CD4-positive, alpha-beta T cell treated with Interferon gamma for 1 hour (primary cell): ENCODE results near the gene TMEM151A.
"Not testable (repeated sequence)": the region's sequence is repeated elsewhere in the genome, so short reads cannot be mapped to it uniquely, and the experiment has no call there.

Source experiments
- DNase-seq: peaks from one replicate; pipeline ENCODE4 v3.0.0-alpha.2; 2020

Gene TMEM151A

DNA sequence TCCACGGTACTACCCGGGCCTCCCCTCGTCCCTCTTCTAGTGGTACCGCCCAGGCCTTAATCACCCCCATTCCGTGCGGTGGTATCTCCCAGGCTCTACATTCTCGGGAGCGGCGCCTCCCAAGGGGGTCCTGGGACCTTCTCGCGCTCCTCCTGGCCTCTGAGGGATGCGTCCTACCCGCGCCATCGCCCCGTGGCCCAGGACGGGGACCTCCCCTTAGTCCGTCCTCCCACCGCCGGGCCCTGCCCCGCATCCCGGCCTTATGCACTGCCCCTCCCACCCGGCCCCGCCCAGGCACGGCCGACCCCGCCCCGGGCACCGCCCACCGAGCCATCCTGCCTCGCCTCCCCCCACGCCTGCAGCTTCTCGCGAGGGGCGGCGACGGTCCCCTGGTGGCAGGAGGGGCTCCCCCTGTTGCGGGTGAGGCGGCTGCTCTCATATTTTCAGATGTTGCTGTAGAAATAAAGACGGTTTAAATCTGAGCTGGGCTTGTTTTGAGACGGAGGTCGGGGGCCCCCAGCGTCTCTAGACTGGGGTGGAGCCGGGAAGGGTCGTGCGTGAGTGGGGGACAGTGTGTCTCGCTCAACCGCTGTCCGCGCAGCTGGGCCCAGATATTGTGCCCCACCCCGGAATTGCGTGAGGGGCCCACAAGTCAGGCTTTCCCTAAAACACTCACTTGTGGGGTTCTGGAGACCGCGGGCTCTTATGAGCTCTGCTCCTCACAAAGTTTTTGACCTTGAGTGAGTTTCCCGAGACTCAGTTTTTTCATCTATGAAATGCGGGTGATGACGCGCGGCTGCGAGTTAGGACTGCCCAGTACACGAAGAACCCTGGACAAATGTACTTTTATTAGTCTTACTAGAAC is 24.1 kb upstream of the TMEM151A start:
- DNase-seq, result peak; percentile 85

DNA sequence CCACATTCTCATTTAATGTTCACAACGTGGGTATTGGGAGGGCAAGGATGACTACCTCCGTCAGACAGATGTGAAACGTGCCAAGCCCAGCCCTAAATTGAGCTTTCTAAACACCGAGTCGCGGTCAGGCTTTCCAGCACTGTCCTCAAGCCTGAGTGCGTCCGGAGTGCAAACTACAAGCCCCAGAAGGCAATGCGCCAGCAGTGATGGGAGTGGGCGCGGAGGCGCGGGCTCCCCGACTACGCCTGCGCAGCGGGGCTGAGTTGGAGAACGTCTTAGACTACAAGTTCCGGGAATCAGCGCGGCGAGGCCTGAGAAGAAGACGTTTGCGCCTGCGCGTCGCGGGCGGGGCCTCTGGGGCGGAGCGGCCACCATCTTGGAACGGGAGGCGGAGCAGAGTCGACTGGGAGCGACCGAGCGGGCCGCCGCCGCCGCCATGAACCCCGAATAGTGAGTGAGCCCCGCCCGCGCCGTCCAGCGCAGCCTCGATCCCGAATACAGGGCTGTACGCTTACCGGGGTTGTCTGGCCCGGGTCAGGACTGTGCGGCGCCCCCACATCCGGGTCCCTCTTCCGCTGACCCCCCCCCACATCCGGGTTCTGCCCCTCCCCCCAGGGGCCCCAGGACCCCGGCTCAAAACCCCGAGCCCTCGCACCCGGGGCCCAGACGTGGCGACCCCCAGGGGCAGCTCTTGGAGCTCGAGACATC is 23.3 kb upstream of the TMEM151A start, which contains the start of gene RAB1B:
Gene RAB1B, plus strand, starts transcription at position 396 of the 708 bp plus-strand sequence. Its CDS starts 41 bp downstream, at position 437.
- DNase-seq, result peak; percentile 100

DNA sequence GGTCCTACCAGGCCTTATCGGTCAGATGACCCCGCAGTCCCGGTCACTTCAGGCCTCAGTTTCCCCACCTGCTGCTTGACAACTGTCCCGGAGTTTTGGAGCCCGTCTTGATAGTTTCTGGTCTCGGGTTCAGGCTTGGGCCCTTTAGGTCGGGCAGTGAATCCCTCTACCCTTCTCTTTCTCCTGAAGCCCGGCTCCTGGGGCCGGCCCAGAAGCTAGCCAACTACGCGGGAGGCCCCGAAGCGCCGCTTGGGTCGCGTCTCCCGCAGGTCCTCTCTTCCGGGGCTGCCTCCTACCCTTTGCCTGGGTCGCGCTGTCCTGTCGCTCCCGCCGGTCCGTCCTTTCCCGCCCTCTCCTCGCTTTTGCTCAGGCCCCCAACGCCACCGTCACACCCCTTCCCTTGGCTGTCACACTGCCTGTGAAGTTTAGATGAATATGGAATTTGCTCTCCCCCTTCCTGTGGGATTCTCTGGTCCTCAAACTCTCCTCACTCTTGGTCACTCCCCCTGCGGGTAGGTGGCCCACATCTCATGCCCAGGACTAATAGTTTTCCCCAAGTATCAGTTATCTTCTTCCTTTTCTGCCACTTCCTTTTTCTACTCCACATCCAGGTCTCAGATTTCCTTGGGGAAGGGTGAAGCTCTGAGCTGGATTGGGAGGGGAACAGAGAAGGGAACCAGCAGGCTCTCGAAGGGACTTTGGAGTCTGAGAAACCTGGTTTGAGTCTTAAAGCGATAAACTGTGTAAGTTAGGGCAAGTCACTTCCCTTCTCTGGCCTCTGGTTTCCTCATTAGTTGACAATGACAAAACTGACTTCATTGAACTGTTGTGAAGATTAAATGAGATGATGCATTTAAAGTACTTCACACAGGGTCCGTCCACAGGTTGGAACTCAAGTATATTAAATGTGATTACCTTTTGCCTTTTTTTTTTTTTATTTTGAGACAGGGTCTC is 22.5 kb upstream of the TMEM151A start:
- DNase-seq, result no peak

DNA sequence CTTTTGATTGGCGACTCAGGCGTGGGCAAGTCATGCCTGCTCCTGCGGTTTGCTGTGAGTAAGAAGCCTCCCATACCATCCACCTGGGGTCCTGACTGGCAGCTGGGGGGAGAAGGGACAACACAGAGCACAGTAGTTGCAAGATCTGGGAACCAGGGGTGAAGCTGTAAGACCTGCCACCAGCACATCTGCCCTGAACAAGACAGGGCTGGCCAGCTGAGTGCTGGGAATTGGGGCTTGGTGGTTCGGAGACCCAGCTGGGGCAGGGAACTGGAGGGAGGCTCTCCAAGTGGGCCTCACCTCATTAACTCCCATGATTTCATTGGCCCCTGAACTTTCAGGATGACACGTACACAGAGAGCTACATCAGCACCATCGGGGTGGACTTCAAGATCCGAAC is 19.9 kb upstream of the TMEM151A start:
- no peak for DNase-seq

DNA sequence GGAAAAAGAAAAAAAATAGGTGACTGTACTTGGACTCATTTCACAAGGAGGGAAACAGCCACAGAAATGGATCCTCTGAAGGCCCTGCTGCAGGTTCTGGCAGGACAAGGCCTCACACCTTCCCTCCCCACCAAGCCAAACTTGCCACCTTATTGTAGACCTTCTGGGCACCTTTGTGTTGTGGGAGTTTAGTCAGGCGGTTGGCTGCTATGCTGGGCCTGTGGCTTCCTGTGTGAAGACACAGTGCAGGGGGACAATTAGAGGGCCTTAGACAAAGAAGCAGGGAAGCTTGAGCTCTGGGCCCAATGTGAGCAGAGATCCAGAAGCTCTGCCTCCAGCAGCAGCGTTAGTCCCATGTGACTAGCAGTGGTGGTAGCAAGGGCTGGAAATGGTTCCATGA is 19.1 kb upstream of the TMEM151A start:
- DNase-seq, result peak; percentile 39

DNA sequence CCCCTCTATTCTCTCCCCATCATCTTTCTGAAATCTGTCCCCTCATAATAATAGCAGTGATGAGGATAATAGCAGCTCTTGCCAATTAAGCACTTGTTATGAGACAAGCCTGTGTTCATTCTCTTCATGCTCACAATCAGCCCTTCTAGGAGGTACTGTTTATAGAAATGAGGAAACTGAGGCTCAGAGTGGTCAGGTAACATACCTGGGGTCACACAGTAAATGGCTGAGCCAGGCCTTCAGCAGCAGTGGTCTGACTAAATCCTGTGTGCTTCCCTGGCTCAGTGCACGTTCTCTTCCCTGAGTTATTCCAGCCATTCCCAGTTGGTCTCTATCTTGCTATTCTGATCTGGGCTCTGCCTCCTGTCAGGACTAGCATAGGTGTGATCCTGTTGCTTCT is 17.5 kb upstream of the TMEM151A start:
- DNase-seq, result no peak

DNA sequence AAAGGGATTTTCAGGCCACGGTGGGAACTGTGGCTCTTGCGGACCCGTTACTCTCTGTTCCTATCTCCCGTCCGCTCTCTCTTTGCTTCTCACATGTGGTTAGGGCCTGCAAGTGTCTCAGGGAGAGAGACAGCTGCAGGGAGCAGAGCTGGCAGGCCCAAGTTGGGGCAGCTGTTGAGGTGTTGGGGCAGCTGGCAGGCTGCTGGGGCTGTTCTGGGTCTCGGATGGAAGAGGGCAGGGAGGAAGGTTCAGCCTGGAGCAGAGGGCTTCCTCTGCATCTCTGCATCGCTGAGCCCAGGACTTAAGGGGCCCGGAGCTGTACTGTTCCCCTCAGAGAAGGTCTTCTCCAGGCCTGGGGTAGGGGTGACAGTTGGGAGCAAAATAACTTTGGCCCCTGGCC is 16.3 kb upstream of the TMEM151A start:
- DNase-seq, result no peak

DNA sequence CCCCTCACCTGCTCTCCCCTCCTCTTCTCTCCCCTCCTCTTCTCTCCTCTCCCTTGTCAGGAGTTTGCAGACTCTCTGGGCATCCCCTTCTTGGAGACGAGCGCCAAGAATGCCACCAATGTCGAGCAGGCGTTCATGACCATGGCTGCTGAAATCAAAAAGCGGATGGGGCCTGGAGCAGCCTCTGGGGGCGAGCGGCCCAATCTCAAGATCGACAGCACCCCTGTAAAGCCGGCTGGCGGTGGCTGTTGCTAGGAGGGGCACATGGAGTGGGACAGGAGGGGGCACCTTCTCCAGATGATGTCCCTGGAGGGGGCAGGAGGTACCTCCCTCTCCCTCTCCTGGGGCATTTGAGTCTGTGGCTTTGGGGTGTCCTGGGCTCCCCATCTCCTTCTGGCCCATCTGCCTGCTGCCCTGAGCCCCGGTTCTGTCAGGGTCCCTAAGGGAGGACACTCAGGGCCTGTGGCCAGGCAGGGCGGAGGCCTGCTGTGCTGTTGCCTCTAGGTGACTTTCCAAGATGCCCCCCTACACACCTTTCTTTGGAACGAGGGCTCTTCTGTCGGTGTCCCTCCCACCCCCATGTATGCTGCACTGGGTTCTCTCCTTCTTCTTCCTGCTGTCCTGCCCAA is 15.6 kb upstream of the TMEM151A start:
- DNase-seq, result no peak

DNA sequence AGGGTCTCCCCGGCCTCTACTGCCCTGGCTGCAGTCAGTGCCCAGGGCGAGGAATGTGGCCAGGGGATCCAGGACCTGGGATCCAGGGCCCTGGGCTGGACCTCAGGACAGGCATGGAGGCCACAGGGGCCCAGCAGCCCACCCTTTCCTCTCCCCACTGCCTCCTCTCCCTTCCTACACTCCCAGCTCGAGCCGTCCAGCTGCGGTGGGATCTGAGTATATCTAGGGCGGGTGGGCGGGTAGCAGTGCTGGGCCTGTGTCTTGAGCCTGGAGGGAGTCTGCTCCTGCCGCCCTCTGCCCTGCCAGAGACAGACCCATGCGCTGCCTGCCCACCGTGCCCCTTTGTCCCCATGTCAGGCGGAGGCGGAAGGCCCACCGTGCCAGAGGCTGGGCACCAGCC is 15.1 kb upstream of the TMEM151A start:
- not testable (repeated sequence) for DNase-seq

DNA sequence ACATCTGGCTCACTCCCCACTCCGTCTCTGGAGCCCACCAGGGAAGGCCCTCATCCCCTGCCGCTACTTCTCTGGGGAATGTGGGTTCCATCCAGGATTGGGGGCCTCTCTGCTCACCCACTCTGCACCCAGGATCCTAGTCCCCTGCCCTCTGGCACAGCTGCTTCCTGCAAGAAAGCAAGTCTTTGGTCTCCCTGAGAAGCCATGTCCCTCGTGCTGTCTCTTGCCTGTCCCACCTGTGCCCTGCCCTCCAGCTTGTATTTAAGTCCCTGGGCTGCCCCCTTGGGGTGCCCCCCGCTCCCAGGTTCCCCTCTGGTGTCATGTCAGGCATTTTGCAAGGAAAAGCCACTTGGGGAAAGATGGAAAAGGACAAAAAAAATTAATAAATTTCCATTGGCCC is 14.6 kb upstream of the TMEM151A start:
- DNase-seq, result not testable (repeated sequence)

DNA sequence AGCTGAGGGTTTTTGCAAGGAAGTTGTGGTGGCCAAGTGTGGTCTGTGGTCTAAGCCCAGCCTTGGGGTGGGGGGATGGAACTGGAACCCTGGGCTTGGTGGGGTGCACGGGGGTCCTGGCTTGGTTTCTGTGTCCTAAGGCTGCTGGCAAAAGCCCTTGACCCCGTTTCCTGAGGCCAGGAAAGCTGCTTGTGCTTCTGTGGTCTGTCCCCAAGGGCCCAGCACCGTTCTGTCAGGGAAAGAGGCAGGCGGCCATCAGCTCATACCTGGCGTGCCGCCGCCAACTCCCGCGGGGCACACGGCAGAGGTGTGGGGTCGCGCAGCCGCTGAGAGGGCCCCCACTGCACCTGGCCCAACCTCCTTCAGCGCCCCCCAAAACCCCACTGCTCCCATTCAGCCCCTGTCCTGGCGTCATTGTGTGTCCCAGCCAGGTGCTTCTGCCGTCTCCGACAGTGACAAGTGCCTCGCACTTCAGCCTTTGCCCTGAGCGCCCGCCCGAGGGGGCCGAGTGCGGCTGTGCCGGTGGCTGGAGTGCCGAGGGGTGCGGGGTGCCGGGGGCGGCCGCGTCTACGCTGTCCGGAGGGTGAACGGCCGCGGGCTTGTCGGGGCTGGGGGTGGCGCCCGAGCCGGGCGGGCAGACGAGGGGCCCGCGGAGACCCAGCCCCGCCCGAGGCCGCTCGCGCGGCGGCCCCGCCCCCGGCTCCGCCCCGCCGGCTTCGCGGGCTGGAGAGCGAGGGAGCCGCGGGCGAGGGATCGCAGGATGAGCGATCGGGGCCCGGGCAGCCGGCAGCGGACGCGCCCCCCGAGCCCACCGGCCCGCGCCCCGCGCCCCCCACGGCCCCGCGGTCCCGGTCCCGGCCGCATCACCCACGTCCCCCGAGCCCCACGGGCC is 14.0 kb upstream of the TMEM151A start, which contains the start of gene CNIH2:
Gene CNIH2, plus strand, starts transcription at position 705 of the 892 bp plus-strand sequence. CDS start 282 bp downstream, outside the sequence.
- peak; percentile 35 for DNase-seq

DNA sequence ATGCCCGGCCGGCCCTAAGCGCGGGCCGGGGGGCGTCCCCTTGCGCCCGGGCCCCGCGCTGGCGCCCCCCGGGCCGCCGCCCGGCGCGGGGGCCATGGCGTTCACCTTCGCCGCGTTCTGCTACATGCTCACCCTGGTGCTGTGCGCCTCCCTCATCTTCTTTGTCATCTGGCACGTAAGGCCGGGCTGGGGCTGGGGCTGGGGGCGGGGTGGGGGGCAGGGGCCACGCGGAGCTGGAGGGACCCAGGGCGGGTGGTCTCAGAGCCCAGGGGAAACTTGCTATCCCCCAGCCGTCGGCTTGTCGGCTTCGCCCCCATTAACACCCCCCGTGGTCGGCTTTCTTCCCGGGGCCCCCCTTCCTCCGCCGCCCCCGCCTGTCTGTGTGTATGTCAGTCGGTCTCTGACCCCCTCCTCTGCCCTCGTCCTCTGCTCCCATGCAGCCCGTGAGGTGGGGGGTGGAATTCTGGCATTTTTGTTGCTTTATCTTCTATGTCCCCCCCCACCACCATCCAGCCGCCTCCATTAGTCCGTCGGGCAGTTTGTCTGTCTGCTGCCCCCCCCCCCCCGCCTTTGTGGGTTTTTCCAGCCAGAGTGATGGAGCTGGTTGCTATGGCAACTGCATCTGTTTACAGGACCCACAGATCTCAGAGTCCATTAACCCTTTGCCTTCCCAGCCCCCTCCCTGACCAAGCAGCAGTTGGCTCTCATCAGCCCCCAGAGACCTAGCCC is 13.2 kb upstream of the TMEM151A start:
- DNase-seq, result peak; percentile 48

DNA sequence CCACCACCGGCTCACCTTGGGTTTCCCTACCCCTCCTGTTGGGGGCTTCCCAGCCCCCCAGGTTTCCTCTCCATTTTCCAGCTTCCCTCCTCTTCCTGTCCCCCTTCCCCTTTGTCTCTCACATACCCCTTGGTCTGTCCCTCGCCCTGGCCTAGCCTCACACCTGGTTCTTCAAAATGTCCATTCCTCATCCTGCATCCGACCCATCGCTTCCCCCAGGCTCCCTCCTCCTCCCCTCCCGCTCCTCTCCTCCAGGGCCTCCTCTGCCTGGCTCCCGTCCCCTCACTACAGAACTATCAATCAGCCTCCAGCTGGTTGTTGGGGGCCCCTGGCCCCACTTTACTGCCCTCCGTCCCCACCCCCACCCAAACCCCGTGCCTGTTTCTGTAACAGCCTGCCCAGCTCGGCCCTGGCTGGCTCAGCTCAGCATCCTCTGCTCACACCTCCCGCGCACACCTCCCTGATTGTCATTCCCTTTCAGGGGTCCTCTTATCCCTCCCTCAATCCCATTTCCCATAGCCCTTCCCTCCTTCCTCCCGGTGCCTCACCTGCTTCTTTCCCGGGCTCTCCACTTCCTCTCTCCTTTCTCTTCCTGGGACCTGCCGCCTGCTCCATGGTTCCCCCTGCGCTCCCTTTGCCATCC is 12.5 kb upstream of the TMEM151A start:
- no peak for DNase-seq

DNA sequence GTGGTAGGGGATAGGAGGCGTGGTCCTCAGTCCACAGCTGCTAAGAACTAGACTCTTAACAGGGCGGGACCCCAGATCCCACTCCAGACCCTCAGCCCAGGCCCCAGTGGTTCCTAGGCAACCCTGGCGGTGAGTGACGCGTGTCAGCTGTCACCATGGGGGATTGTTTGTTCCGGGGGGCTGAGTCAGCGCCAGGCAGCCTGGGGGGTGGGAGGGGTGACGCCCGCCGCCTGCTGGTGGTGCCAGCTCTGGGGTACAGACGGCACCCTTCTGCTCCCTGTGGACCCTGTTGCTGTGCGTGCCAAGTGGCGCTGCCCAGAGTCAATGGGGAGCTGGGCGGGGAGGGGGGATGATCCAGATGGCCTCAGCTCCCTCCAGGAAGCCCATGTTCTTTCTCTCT is 11.3 kb upstream of the TMEM151A start:
- DNase-seq, result no peak

DNA sequence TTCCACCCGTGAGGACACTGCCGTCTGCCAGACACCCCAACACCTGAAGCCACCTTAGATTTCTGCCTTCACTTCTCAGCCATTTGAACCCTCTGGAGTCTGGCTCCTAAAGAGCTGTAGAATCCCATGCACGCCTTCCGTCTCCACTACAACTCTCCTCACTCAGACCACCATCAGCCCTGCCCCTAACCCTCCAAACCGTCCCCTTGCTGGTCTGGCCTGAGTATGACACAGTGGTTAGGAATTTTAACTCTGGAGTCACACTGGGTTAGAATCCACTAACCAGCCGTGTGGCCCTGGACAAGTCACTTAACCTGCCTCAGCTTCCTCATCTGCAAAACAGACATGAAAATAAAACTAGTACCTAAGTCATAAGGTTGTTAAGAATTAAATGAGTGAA is 10.7 kb upstream of the TMEM151A start:
- no peak for DNase-seq

DNA sequence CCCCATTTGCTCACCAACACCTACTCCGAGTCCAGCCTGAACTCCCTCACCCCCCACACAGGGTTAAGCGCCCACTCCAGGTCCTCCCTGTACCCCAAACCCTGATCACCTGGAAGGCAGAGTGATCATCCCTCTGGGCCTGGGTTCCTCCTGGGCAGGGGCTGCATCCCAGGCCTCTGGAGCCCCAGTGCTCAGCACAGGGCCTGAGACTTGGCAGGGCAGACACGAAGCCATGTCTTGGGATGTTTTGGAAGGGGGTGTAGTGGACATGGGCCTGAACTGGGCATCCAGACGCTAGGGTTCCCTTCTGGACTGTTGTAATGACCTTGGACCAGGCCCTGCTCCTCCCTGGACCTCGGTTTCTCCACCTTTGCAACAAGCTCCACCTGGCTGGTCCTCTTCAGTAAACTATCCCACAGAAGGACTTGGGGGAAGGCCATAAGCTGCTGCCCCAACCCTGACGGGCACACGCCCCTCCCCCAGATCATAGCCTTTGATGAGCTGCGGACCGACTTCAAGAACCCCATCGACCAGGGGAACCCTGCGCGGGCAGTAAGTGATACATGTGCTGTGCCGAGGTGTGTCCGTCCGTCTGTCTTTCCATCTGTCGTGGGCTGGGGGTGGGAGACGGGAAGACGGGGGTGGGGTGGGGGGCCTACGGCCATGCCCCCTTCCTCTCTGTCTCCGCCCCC is 9.8 kb upstream of the TMEM151A start:
- DNase-seq, result no peak

DNA sequence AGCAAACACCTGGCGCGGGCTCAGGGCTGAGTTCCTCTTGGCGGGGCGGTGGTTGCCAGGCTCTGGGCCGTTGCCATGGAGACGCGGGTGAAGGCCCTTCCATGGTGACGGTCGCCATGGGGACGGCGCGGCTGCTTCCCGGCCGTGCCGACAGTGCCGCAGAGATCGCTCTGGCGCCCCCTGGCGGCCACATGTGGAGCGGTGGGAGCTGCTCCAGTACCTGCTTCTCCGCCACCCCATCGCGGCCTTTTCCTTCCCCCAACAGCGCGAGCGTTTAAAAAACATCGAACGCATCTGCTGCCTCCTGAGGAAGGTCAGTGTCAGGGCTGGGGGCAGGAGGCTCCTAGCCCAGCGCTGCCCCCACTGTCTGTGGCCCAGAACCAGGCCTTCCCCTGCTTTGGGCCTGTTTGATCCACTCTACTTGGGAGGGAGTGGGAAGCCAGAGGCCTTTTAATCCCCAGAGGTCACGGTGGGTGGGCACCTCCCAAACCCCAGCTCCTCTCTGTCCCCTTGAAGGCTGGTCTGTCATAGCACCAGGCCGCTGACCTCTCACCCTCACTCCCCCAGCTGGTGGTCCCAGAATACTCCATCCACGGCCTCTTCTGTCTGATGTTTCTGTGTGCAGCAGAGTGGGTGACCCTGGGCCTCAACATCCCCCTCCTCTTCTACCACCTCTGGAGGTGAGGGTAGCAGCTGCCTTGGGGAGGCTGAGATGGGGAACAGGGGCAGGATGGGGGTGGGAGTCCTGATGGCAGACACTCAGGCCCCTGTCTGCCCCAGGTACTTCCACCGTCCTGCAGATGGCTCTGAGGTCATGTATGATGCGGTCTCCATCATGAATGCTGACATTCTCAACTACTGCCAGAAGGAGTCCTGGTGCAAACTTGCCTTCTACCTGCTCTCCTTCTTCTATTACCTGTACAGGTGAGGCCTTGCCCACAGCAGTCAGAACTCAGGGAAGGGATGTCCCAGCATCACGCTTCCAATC is 8.9 kb upstream of the TMEM151A start:
- peak; percentile 100 for DNase-seq

DNA sequence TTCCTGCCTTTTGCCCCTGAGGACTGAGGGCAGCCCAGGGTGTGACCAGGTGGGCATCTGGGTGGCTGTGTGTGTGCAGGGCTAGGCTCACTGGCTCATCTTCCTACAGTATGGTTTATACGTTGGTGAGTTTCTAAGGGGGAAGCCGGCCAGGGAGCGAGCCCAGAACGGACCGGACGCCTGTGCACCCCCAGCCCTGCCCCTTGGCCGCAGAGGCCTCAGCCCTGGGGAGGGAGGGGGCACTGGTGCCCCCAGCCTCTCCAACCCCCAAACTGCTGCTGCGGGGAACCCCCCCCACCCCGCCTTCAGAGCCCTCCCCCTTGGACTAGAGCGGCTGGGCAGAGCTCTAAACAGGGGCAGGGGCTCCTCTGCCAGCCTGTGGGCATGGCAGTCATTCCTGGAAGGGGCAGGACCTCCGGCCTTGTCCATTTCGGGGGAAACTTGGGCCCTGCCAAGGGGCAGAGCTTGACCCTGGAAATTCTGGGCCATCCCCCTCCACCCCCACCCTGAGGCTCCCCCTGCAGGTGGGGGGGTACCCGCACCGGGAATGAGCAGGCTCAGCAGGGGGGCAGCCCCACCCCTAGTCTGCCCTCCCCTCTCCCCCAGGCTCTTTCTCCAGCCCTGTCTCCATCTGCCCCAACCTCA is 8.1 kb upstream of the TMEM151A start:
- DNase-seq, result no peak
